GM19238 (cell line): ENCODE measurements around the gene RNF40.
"Not testable (repeated sequence)": the region's sequence is repeated elsewhere in the genome, so short reads cannot be mapped to it uniquely, and the experiment has no call there.

Source experiments
- DNase-seq: peaks from one replicate; pipeline ENCODE4 v3.0.0; 2011; ENCODE audit warnings: low spot score; ENCODE audit not compliant: insufficient read length

The RNF40 gene

GRCh38 chr16:30813821-30814189, 51.7 kb downstream of the RNF40 start:
- DNase-seq: no peak

- DNase-seq: no peak
These were observed 54.6 kb downstream of the RNF40 start for GRCh38 chr16:30816769-30817168.

GRCh38 chr16:30820952-30821421, 58.9 kb downstream of the RNF40 start:
- no peak for DNase-seq

GRCh38 chr16:30821441-30821840, 59.3 kb downstream of the RNF40 start:
- DNase-seq: not testable (repeated sequence)

- DNase-seq: no peak
These were observed 59.8 kb downstream of the RNF40 start for GRCh38 chr16:30821891-30822290.
